GM12873 (cell line): Measurements from ENCODE around the gene RPP14.

Experiments used
- CTCF ChIP-seq: IDR thresholded peaks from 2 replicates; pipeline ENCODE4 v1.5.1; 2012; ENCODE audit warnings: low read depth, mild to moderate bottlenecking, moderate library complexity, low read length, control low read depth; ENCODE audit not compliant: insufficient read depth; ENCODE audit errors: missing control alignments

The RPP14 gene

GRCh38 chr3:58305882-58306711, at the start of gene RPP14, which contains the start of gene HTD2:
Gene RPP14, plus strand, starts transcription at chr3:58306245. Its CDS starts 4,085 bp downstream, at chr3:58310330.
Gene HTD2, plus strand, starts transcription at chr3:58306520. Its CDS starts 11,094 bp downstream, at chr3:58317614.
- TF ChIP-seq CTCF, result peak; percentile 96

GRCh38 chr3:58256511-58256910, 49.5 kb upstream of the RPP14 start:
- no peak for TF ChIP-seq CTCF

- no peak for TF ChIP-seq CTCF
These were observed 47.5 kb upstream of the RPP14 start for GRCh38 chr3:58258392-58259055.

GRCh38 chr3:58260261-58260731, 45.7 kb upstream of the RPP14 start:
- TF ChIP-seq CTCF, result no peak

GRCh38 chr3:58260733-58261132, 45.3 kb upstream of the RPP14 start:
- no peak for TF ChIP-seq CTCF

GRCh38 chr3:58261954-58262666, 43.9 kb upstream of the RPP14 start:
- no peak for TF ChIP-seq CTCF

- TF ChIP-seq CTCF, result no peak
These were observed 39.5 kb upstream of the RPP14 start for GRCh38 chr3:58266577-58266976.
